ENCODE results near the gene CCL13. TPM values are rescaled to one million over a fixed set of nuclear protein-coding genes. Genes with fewer than 3 reads are reported as not detected.

CCL13 gene
- total RNA-seq, 2 donors from 2014 or later, result not detected

GRCh38 chr17:34377078-34377823, 21.0 kb downstream of the CCL13 start:
- TF ChIP-seq, protein P1, sequence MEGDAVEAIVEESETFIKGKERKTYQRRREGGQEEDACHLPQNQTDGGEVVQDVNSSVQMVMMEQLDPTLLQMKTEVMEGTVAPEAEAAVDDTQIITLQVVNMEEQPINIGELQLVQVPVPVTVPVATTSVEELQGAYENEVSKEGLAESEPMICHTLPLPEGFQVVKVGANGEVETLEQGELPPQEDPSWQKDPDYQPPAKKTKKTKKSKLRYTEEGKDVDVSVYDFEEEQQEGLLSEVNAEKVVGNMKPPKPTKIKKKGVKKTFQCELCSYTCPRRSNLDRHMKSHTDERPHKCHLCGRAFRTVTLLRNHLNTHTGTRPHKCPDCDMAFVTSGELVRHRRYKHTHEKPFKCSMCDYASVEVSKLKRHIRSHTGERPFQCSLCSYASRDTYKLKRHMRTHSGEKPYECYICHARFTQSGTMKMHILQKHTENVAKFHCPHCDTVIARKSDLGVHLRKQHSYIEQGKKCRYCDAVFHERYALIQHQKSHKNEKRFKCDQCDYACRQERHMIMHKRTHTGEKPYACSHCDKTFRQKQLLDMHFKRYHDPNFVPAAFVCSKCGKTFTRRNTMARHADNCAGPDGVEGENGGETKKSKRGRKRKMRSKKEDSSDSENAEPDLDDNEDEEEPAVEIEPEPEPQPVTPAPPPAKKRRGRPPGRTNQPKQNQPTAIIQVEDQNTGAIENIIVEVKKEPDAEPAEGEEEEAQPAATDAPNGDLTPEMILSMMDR (conservative IDR thresholded peaks at IDR 0.05), result no peak
- no peak overlapping the region for H3K9ac ChIP-seq (ENCODE audit: extremely low read depth, low read length, poor library complexity, severe bottlenecking)
- no peak overlapping the region for H3K4me3 Mint-ChIP-seq
- no peaks in the 10 kb centered on the region for H3K36me3 Mint-ChIP-seq (ENCODE audit: low read depth)
- no peaks in the 10 kb centered on the region for H3K9me3 Mint-ChIP-seq
- 91 to 93% methylated on average over 3 of the region's 3 CpGs for WGBS, 2 experiments (ENCODE audit: insufficient coverage in 1 of 2, insufficient read length in 1 of 2)
- H3K4me1 Mint-ChIP-seq, result peaks cover 34% of the 10 kb centered on the region
- peak; percentile 30 for DNase-seq
- H3K27me3 ChIP-seq (ENCODE audit: control insufficient read depth, insufficient read depth, low read length, poor library complexity, severe bottlenecking), result peaks cover 1% of the 10 kb centered on the region
- H3K9me3 ChIP-seq (ENCODE audit: control insufficient read depth, low read length), result no peaks in the 10 kb centered on the region
- no peaks in the 10 kb centered on the region for H3K4me1 ChIP-seq (ENCODE audit: control insufficient read depth, insufficient read depth, low read length)
- no peak overlapping the region for H3K27ac Mint-ChIP-seq
- H3K27me3 Mint-ChIP-seq (ENCODE audit: insufficient read depth), result peaks cover 22% of the 10 kb centered on the region
- H3K4me3 ChIP-seq (ENCODE audit: low read length), result no peak overlapping the region
- no peak overlapping the region for H3K27ac ChIP-seq (ENCODE audit: low read depth, low read length)
- no peaks in the 10 kb centered on the region for H3K36me3 ChIP-seq (ENCODE audit: control insufficient read depth, insufficient read depth, low read length)

- DNase-seq, result peak; percentile 36
- WGBS, 2 experiments (ENCODE audit: insufficient coverage in 1 of 2, insufficient read length in 1 of 2), result 76 to 79% methylated on average over 4 to 6 of the region's 6 CpGs
- no peaks in the 10 kb centered on the region for H3K36me3 Mint-ChIP-seq (ENCODE audit: low read depth)
- H3K27ac Mint-ChIP-seq, result no peak overlapping the region
- TF ChIP-seq, protein P1 (conservative IDR thresholded peaks at IDR 0.05), result no peak
- H3K4me3 Mint-ChIP-seq, result no peak overlapping the region
- Histone ChIP-seq H3K4me1 (ENCODE audit: control insufficient read depth, insufficient read depth, low read length) (no peaks in the 10 kb centered on the region), H3K9me3 (ENCODE audit: control insufficient read depth, low read length) (no peaks in the 10 kb centered on the region), H3K9ac (ENCODE audit: extremely low read depth, low read length, poor library complexity, severe bottlenecking) (no peak overlapping the region), H3K27ac (ENCODE audit: low read depth, low read length) (no peak overlapping the region), H3K4me3 (ENCODE audit: low read length) (no peak overlapping the region), H3K27me3 (ENCODE audit: control insufficient read depth, insufficient read depth, low read length, poor library complexity, severe bottlenecking) (no peaks in the 10 kb centered on the region), H3K36me3 (ENCODE audit: control insufficient read depth, insufficient read depth, low read length) (no peaks in the 10 kb centered on the region)
- H3K27me3 Mint-ChIP-seq (ENCODE audit: insufficient read depth), result peaks cover 16% of the 10 kb centered on the region
- peaks cover 42% of the 10 kb centered on the region for H3K4me1 Mint-ChIP-seq
- H3K9me3 Mint-ChIP-seq, result no peaks in the 10 kb centered on the region
These were observed 22.4 kb downstream of the CCL13 start for GRCh38 chr17:34378664-34379101.

DNA sequence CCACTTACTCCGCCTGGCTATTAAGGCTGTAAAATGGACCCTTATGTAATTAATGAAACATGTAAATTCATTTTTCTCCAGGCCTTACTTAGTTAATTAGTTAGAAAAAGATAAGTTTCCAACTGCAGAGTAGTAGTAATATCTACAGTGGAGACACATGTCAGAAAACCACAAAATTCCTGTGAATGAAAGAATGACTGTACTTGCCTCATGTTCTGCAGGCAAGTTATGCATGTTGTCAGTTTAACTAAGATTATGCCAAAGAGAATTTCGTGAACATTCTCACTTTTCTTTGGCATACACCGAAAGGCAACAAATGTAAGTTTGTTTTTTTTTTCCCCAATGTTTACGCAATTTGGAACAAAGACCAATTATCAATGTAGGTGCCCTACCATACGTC, 23.6 kb downstream of the CCL13 start:
- no peaks in the 10 kb centered on the region for H3K36me3 Mint-ChIP-seq (ENCODE audit: low read depth)
- TF ChIP-seq, protein P1 (conservative IDR thresholded peaks at IDR 0.05), result no peak
- H3K4me1 ChIP-seq (ENCODE audit: control insufficient read depth, insufficient read depth, low read length), result no peaks in the 10 kb centered on the region
- H3K9me3 Mint-ChIP-seq, result no peaks in the 10 kb centered on the region
- no peak overlapping the region for H3K9ac ChIP-seq (ENCODE audit: extremely low read depth, low read length, poor library complexity, severe bottlenecking)
- no peak overlapping the region for H3K27ac Mint-ChIP-seq
- H3K4me3 ChIP-seq (ENCODE audit: low read length), result no peak overlapping the region
- H3K36me3 ChIP-seq (ENCODE audit: control insufficient read depth, insufficient read depth, low read length), result no peaks in the 10 kb centered on the region
- no peak for DNase-seq
- peaks cover 16% of the 10 kb centered on the region for H3K27me3 Mint-ChIP-seq (ENCODE audit: insufficient read depth)
- H3K27me3 ChIP-seq (ENCODE audit: control insufficient read depth, insufficient read depth, low read length, poor library complexity, severe bottlenecking), result no peaks in the 10 kb centered on the region
- H3K9me3 ChIP-seq (ENCODE audit: control insufficient read depth, low read length), result no peaks in the 10 kb centered on the region
- no peak overlapping the region for H3K4me3 Mint-ChIP-seq
- peaks cover 42% of the 10 kb centered on the region for H3K4me1 Mint-ChIP-seq
- WGBS, 2 experiments (ENCODE audit: insufficient coverage in 1 of 2, insufficient read length in 1 of 2), result 92 to 94% methylated on average over 4 to 5 of the region's 5 CpGs
- no peak overlapping the region for H3K27ac ChIP-seq (ENCODE audit: low read depth, low read length)
